Measurements from ENCODE around the gene ABCC8.

Gene ABCC8

DNA sequence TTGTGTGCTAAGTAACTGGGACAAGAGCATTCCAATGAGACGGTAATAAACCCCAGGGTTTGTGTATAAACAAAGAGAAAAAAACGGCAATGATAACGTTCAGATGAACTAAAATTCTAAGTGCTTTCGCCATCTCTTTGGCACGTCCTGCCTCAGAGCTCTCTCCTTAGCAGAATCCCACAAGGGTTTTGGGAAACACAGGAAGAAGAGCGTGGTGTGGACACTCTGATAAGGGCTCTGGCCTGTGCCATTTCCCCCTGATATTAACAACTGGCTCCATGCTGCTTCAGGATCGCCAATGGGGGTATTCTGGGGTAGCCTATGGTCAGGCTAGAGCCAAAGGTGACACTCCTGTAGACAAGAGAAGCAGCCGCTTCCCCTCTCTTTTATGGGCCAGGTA is 18.4 kb downstream of the ABCC8 start:
- H3K4me3 ChIP-seq (ENCODE audit: control insufficient read depth, low read depth, low read length): no peak overlapping the region
- DNase-seq (ENCODE audit: low read depth): no peak
- TF ChIP-seq, protein P1, sequence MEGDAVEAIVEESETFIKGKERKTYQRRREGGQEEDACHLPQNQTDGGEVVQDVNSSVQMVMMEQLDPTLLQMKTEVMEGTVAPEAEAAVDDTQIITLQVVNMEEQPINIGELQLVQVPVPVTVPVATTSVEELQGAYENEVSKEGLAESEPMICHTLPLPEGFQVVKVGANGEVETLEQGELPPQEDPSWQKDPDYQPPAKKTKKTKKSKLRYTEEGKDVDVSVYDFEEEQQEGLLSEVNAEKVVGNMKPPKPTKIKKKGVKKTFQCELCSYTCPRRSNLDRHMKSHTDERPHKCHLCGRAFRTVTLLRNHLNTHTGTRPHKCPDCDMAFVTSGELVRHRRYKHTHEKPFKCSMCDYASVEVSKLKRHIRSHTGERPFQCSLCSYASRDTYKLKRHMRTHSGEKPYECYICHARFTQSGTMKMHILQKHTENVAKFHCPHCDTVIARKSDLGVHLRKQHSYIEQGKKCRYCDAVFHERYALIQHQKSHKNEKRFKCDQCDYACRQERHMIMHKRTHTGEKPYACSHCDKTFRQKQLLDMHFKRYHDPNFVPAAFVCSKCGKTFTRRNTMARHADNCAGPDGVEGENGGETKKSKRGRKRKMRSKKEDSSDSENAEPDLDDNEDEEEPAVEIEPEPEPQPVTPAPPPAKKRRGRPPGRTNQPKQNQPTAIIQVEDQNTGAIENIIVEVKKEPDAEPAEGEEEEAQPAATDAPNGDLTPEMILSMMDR (conservative IDR thresholded peaks at IDR 0.05; ENCODE audit: control insufficient read depth, insufficient read depth, low read depth, low read length): no peak

GRCh38 chr11:17457396-17458173 is 19.1 kb downstream of the ABCC8 start:
- H3K4me3 ChIP-seq (ENCODE audit: control insufficient read depth, low read depth, low read length): no peak overlapping the region
- no peak for DNase-seq (ENCODE audit: low read depth)
- TF ChIP-seq, protein P1 (conservative IDR thresholded peaks at IDR 0.05; ENCODE audit: control insufficient read depth, insufficient read depth, low read depth, low read length): no peak

GRCh38 chr11:17452668-17453067 is 24.0 kb downstream of the ABCC8 start:
- no peak for DNase-seq (ENCODE audit: low read depth)
- no peak overlapping the region for H3K4me3 ChIP-seq (ENCODE audit: control insufficient read depth, low read depth, low read length)
- TF ChIP-seq, protein P1 (conservative IDR thresholded peaks at IDR 0.05; ENCODE audit: control insufficient read depth, insufficient read depth, low read depth, low read length): no peak

DNA sequence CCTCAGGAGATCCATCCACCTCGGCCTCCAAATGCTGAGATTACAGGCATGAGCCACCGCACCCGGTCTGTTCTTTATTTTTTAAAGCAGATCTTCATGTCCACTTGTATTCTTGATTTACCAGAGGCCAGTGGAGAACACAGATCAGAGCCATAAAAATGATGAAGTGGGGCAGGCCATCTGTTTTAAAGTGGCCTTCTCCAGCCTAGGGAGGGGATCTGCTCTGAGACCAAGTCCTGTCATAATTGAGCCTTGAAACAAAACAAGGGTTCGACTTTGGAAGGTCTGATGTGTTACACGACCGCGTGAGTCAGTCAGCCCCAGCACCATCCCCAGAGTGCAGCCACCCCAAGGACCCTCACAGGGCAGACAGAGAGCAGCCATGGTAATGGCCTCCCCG is 27.5 kb downstream of the ABCC8 start:
- no peak overlapping the region for H3K4me3 ChIP-seq (ENCODE audit: control insufficient read depth, low read depth, low read length)
- TF ChIP-seq, protein P1 (conservative IDR thresholded peaks at IDR 0.05; ENCODE audit: control insufficient read depth, insufficient read depth, low read depth, low read length): no peak
- DNase-seq (ENCODE audit: low read depth): no peak

- TF ChIP-seq, protein P1 (conservative IDR thresholded peaks at IDR 0.05; ENCODE audit: control insufficient read depth, insufficient read depth, low read depth, low read length): no peak
- DNase-seq (ENCODE audit: low read depth): no peak
- no peak overlapping the region for H3K4me3 ChIP-seq (ENCODE audit: control insufficient read depth, low read depth, low read length)
These were observed 30.2 kb downstream of the ABCC8 start for GRCh38 chr11:17446482-17446881.

DNA sequence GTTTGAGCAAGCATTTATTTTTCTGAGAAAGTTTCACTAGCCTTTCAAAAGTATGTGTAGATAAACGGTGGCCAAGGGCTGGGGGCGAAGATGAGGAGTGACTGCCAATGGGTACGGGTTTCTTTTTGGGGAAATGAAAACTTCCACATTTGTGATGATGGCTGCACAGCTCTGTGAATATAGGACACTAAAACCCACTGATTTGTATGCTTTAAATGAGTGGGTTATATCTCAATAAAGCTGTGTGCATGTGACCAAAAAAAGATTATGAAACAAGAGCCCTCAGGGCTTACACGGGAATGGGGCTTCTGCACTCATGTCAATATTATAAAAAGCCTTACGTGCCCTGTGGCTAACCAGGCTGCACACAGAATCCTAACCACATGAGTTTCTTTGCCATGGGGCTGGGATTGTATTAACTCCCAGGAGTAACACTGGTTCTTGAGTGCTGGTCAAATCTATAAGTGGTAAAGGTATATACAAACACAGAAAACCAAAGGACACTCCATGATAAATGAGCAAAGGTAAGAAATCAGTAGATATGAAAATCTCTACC is 31.3 kb downstream of the ABCC8 start:
- DNase-seq (ENCODE audit: low read depth): no peak
- TF ChIP-seq, protein P1 (conservative IDR thresholded peaks at IDR 0.05; ENCODE audit: control insufficient read depth, insufficient read depth, low read depth, low read length): no peak
- H3K4me3 ChIP-seq (ENCODE audit: control insufficient read depth, low read depth, low read length): no peak overlapping the region

Measured in fibroblast of mammary gland (primary cell).